Measurements from ENCODE around the gene SLC16A12.

The SLC16A12 gene, protein sequence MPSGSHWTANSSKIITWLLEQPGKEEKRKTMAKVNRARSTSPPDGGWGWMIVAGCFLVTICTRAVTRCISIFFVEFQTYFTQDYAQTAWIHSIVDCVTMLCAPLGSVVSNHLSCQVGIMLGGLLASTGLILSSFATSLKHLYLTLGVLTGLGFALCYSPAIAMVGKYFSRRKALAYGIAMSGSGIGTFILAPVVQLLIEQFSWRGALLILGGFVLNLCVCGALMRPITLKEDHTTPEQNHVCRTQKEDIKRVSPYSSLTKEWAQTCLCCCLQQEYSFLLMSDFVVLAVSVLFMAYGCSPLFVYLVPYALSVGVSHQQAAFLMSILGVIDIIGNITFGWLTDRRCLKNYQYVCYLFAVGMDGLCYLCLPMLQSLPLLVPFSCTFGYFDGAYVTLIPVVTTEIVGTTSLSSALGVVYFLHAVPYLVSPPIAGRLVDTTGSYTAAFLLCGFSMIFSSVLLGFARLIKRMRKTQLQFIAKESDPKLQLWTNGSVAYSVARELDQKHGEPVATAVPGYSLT

DNA sequence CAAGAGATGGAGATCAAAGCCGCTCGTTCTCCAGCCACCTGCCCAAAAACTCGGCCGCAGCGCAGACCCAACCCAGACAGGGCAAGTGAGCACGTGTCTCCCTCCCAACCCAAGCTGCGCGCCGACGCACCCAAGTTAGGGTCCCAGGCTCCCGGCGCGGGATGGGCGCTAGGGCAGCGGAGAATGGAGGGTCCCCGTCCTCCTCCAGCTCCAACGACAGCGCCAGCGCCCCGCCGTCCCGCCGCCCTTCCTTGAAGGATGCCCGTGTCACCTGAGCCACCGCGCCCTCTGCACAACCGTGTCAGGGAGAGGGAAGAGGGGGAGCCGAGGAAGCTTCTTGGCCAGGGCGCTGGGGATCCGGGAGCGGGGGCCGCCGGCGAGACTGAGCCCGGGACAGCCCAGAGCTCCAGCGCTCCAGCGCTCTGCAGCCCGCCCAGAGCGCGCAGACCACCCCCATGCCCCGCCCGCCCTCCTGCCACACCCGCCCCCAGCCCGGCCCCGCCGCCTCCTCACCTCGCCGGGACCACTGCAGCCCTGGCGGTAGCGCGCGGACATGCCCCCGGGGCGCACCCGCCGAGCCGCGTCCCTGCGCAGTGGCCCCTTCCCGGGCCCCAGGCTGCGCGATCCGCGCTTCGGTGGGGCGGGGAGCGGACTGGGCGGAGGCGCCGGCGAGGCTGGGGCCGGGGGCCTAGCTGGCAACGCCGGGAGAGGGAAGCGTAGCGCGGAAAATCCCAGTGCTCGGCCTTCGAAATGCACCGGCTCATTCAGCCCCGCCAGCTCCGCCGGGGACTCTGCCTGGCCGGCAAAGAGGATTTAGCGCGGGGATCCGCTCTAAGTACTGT is at the start of gene SLC16A12:
SLC16A12 (minus strand) TSS at position 424 of the 842 bp plus-strand sequence. CDS start 73,016 bp downstream, outside the sequence.
- DNase-seq (ENCODE audit: low read depth in 2 of 3, low spot score in 1 of 3), result no peak

DNA sequence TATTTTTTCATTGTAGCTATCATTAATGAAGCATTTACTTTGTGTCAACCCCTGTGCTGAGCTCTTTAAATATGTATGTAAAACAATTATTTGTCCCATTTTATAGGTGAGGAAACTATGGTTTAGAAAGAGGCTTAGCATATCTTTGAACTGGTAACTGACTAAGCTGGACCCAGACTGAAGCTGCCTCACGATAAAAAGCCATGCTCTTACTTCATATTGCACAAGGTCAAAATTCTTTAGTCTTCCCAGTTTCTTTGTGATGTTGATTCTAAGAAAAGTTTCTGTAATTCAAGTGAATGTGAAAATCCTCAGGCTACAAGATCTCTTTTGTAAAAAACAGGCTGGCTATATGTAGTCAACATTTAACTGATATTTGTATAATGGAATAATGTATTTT is 46.6 kb upstream of the SLC16A12 start:
- no peak for DNase-seq (ENCODE audit: low read depth in 2 of 3, low spot score in 1 of 3)

DNA sequence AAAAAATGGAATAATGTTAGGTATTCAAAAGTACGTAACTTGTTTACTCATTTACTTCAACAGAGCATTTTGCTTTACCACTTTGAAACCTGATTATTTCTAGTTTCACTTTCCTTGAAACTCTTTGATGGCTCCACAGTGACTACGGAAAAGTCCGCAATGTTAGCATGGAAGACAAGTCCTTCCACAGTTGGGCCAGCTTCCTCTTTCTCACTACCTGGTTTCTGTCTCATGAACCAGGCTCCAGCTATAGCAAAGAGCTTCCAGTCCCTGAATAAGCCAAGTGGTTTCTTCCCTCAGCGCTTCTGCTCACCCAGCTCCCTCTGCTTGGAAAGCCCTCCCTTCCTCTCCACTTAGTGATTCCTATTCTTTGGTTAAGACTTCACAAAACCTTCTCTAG is 44.8 kb upstream of the SLC16A12 start:
- no peak for DNase-seq (ENCODE audit: low read depth in 2 of 3, low spot score in 1 of 3)

DNA sequence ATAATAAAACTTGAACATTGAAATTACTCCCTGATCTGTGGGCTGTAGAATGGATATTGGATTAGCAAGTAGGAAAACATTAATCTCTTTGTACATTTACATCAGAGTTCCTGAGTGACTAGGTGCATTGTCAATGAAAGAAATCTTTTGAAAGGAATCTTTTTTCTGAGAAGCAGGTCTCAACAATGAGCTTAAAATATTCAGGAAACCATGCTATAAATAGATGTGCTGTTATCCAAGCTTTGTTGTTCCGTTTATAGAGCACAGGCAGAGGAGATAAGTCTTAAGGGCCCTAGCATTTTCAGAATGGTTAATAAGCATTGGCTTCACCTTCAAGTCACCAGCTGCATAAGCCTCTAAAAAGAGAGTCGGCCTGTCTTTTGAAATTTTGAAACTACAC is 41.3 kb upstream of the SLC16A12 start:
- DNase-seq (ENCODE audit: low read depth in 2 of 3, low spot score in 1 of 3), result no peak

DNA sequence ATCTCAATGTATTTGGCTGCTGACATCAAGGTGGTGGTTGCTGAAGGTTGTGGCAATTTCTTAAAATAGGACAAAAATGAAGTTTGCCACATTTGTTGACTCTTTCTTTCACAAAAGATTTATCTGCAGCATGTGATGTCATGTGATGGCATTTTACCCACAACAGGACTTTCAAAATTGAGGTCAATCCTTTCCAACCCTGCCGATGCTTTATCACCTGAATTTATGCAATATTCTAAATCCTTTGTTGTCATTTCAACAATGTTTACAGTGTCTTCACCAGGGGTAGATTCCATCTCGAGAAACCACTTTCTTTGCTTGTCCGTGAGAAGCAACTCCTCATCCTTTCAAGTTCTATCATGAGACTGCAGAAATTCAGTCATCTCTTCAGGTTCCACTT is 40.6 kb upstream of the SLC16A12 start:
- DNase-seq (ENCODE audit: low read depth in 2 of 3, low spot score in 1 of 3), result no peak

DNA sequence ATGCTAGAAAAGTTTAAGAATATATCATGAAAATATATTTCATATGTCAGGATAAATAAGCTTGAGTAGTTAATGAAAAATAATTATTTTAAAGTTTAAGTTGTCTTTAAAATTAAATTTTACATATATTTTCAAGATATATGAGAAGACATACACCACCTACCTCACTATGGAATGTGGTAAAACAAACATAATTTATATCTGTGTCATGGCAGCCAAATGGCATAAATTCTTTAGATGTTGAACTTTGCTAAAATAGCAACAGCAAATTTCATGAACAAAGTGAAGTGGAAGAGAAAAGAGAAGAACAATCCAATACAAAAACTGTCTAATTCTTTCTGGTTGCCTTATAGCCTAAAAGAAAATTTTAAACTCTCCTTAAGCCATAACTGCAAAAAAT is 39.6 kb upstream of the SLC16A12 start:
- no peak for DNase-seq (ENCODE audit: low read depth in 2 of 3, low spot score in 1 of 3)

DNA sequence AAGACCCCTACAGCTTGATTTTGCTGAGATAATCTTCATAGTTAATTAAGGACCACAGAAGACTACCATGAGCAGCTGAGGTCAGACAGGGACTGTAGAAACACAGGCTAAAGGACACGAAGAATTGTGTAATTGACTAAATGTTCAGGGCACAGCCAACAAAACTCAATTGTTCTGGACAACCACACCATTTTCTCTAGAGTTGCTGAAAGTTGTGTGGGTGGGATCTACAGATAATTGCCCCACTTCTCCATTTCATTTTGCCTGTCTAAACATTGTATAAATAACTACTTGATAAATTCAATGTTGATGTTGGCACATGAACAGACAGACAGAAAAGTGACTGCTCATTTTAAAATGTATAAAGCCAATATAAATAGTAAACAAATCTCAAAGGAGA is 39.0 kb upstream of the SLC16A12 start:
- no peak for DNase-seq (ENCODE audit: low read depth in 2 of 3, low spot score in 1 of 3)

DNA sequence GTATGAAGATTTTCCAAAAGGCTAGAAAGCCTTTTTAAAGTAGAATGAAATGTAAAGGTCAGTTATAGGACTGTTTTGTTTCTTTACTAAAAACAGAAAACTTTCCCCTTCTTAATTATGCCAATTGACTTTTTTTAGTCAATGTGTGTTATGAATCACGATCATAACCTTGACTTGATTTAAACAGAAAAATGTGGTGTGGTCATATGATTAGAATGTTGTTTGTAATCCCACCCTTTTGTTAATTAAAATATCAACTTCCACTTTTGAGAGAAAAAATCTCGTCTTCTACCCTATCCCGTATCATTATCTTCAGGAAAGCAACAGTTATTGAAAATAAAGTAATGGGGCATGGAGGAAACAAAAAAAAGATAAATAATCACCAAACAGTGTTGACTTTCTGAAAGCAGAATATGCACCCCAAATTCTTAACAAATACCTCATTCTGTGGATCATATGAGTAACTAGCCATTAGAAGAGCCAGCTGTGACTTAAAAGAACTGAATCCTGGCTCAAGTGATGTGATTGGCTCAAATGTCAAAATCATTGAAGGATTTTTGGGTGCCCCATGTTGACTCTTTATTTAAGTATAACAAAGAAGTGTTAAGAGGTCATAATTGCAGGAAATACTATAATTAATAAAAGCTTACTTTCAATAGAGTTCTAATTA is 32.3 kb upstream of the SLC16A12 start:
- DNase-seq (ENCODE audit: low read depth in 2 of 3, low spot score in 1 of 3), result no peak

DNA sequence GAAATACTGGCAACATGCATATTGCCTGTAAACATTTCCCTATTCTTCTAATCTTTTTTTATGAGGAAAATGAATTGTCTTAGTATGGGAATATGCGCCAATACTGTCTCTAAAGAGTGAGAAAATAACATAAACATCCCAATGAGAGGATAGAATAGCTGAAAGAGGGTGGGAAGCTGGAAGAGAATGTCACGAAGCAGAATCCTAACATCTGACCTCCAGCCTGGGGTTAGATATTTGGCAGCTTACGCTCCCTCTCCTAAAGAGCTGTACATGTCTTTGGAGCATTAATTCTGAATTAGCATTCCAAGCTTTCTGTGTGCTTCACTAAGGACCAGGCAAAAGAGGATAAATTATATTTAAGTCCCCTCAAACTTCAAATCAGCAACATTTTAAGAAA is 31.6 kb upstream of the SLC16A12 start:
- no peak for DNase-seq (ENCODE audit: low read depth in 2 of 3, low spot score in 1 of 3)

DNA sequence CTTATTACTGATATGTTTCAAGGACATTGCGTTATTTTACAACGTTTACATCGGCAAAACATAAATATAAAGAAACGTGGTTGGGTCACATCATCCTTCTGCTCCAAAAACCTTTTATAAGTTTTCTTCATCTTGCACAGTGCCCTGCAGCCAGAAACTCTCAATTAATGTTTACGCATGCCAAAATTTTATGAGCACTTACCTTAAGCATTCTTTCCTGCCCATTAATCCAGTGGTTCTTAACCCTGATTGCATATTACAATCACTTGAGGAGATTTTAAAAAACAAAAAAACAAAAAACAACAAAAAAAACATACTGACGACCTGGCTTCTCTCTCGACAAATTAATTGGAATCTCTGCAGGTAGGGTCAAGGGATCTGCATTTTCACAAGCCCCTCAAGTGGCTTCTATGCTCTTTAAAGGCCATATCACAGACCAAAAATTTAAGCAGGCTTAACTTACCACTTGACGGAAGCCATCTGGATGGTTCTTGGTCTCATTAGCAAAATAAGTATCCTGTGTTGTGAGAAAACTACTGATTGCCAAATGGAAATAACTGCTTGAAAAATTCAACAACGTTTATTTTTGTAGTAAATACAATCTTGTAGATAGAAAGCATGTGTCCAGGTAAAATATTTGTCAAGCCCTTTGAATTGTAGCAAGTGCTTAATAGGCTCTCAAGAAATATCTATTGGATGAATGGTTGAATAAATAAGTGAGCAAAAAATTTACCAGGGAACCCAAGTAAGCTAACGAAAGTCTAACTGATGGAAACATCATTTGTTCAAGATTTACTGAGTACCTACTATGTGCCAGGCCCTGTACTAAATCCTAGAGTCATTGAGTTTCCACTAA is 30.9 kb upstream of the SLC16A12 start:
- no peak for DNase-seq (ENCODE audit: low read depth in 2 of 3, low spot score in 1 of 3)

DNA sequence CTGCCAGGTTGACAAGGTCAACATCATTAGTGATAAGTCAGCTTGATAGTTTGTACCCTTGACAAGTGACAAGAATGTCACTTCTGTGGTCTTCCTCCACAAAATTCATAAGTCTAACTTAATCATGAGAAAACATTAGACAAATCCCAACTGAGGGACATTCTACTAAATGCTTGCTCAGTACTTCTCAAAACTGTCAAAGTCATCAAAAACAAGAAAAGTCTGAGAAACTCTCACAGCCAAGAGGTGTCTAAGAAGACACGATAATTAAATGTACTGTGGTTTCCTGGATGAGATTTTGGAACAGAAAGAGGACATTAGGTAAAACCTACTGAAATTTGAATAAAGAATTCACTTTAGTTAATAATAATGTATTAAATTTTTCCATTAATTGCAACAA is 29.8 kb upstream of the SLC16A12 start:
- no peak for DNase-seq (ENCODE audit: low read depth in 2 of 3, low spot score in 1 of 3)

DNA sequence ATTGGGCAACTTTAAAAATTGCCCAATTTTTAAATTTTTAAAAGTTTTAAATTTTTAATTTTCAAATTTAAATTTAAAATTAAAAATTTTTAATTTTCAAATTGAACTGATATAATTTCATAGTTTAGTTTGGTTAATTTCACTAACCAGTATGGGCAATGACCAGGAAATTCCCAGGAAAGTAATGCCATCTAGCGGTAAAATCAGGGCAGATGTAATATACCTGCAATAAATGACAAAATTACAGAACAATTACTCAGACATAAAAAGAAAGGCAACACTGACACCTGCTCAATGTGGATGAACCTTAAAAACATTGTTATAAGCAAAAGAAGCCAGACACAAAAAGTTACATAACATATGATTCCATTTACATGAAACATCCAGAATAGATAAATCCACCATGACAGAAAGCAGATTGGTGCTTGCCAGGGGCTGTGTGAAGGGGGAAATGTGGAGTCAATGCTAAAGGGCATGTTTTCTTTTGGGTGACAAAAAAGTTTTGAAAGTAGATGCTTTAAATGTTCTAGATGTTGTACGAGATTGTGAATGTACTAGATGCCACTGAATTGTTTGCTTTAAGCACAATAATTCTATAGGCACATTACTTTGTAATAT is 28.6 kb upstream of the SLC16A12 start:
- peak in 1 of 3 donors; percentile 17 for DNase-seq (ENCODE audit: low read depth in 2 of 3, low spot score in 1 of 3)

DNA sequence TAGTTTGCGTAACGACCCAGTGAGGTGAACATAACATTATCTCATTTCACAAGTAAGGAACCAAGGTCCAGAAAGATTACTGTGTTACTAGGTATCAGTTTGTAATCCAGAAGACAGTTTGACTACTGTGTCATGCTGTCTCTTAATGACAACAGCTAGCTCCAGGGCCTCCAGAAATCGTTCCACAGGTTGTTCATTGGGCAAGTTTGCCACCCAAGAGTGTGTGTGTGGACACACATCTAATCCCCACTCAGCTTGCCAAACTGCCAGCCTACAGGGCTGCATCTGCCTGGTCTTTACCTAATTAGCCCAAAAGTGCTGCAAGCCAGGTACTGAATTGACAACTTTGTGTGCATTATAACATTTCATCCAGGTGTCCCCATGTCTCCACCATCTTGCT is 27.9 kb upstream of the SLC16A12 start:
- DNase-seq (ENCODE audit: low read depth in 2 of 3, low spot score in 1 of 3), result no peak

DNA sequence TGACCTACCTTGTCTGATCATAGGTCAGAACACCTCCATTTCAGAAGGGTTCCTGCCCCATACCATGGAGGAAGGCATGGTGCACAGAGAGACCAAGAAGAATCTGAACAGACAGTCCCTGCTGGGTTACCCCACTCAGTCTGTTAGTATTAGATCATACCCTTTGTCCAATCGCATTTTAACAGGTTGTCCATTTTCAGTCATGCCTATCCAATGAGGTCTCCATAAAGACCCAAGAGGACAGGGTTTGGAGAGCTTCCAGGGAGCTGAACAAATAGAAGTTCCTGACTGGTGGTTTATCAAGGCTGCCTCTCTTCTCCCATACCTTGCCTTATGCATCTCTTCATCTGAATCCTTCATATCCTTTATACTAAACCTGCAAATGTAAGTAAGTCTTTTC is 21.2 kb upstream of the SLC16A12 start:
- DNase-seq (ENCODE audit: low read depth in 2 of 3, low spot score in 1 of 3), result no peak

DNA sequence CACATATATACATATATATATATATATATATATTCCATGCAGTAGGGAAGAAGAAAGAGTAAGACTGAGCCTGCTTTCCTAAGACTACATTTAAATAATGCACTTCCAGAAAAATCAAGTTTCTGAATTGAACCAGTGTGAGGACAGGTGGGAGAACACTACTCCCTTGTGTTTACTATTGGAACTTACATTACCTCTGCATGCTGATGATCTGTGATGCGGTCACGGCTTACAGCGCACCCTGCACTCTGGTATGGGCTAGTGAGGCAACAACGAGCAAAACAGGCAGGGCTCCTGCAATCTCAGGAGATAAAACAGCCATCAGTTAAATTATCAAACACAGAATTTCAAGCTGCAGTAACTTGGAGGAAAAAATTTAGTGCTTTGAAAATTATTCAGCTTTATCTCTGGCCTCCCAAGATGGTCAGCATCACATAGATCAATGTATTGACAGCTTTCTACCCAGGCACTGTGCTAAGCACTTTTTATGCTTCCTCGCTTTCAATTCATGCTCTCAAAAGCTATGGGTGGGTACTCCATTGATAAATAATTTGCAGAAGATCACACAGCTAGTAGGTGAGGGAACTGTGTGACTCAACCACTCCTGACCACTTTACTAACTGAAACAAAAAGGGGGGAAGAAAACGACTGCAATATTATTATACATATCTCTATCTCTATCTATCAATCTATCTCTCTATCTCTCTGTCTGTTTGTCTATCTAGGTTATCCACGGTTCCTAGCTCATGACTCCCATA is 20.5 kb upstream of the SLC16A12 start:
- no peak for DNase-seq (ENCODE audit: low read depth in 2 of 3, low spot score in 1 of 3)

DNA sequence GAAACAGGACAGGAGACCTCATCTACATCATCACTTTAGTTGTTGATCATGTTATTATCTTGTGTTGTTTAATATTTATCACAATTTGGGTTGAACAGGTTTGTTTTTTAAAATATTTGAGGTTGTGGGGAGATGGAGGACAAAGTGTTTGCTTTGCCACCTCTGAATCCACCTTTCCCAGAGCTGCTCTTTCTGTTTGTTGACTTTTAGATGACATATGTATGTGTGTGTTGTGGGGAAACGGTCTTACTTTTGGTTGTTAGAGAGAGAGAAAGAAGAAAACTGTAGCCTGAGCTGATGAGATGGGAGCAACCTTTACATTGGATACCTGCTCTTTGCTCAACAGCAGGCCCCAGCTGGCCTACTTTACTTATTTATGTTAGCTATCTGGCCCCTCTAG is 19.0 kb upstream of the SLC16A12 start:
- DNase-seq (ENCODE audit: low read depth in 2 of 3, low spot score in 1 of 3), result no peak

DNA sequence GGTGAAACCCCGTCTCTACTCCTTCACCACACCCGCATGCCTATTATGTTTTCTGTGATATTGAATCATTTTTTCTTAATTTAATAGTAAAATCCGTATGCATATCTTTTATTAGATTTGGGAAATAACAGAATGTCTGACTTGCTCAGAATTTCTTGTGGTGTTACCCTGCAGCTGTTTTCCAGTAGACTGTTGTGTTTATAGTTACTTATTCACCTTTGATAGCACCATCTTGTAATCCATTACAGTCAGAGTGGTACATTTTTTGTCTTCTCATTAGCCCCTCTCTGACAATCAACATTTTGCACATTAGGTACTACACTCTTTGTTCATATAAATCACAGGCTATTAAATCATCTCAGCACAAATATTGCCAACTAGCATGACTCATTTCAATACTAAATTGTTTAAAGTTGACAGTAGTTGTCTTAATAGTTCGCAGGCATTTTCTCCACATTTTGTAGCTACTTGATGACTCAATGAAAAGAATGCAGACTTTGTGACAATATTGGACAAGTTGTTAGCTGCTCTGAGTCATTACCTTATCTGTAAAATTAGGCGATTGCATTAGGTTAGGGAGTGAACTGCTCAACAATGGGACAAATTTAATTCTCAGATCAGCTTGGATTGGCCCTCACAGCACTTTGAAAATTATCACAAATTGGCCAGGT is 17.8 kb upstream of the SLC16A12 start:
- no peak for DNase-seq (ENCODE audit: low read depth in 2 of 3, low spot score in 1 of 3)

DNA sequence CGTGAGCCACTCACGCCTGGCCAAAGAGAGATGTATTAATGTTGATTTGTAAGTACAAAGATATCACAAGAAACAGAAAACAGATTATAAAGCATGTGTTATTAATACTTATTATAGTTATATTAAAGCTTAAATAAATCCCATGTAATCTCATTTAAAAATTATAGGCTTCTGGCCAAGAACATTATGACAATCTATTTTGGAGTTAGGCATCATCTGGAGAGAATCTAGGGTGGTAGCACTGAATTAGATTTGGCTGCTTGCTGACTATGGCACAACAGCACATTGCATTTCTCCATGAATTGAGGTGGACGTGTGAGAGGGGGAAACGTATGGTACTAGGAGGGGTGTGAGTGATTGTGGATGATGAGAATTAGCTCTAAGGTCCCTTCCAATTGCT is 16.8 kb upstream of the SLC16A12 start:
- no peak for DNase-seq (ENCODE audit: low read depth in 2 of 3, low spot score in 1 of 3)

DNA sequence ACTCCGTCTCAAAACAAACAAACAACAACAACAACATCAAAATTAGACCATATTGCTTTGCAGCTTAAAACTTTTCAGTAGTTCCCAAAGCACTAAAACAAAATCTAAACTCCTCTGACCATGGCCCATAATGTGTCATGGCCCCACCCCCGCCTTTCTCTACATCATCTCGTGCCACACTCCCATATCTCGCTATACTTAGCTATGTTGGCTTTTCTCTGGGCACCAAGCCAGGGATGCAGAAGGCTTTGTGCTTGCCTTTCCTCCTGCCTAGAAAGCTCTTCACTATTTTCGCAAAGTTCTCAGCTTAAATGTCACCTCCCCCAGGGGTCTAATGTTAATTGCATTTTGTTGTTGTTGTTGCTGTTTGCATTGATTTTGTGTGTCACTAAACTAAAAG is 15.1 kb upstream of the SLC16A12 start:
- no peak for DNase-seq (ENCODE audit: low read depth in 2 of 3, low spot score in 1 of 3)

All from stimulated activated CD4-positive, alpha-beta T cell treated with anti-CD3 and anti-CD28 coated beads, Interleukin-12 subunit alpha, Interleukin-12 subunit beta, amount 100 ng/mL, for 48 hours (primary cell).